ENCODE results near the gene PLEKHG1.

PLEKHG1 gene

GRCh38 chr6:150638267-150638666 is 38.6 kb downstream of the PLEKHG1 start:
- no peak for TF ChIP-seq CTCF (IDR thresholded peaks at IDR 0.05; ENCODE audit: extremely low read depth, missing control alignments)

DNA sequence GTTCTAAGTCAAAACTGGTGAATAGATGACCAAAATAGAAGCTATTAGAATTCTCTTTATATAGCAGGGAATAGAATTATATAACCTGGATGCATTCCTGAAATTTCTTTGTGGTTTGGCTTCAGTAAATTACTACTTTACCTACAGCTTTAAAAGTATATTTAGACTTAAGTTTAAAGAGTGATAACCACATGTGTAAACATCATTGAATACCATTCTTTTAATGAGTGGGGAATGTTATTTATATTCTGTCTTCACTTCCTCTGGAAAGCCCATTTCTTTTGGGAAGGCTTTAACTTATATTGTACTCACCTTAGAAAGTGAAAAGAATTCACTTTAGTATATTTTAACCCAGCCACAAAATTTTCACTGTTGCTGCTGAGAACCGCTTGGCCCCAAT is 39.1 kb downstream of the PLEKHG1 start:
- DNase-seq (ENCODE audit: low spot score), result no peak

More at GRCh38 chr6:150638267-150638666, 38.6 kb downstream of the PLEKHG1 start:
- DNase-seq (ENCODE audit: low spot score), result no peak

GRCh38 chr6:150639823-150640331 is 40.2 kb downstream of the PLEKHG1 start:
- no peak for TF ChIP-seq CTCF (IDR thresholded peaks at IDR 0.05; ENCODE audit: extremely low read depth, missing control alignments)
- no peak for DNase-seq (ENCODE audit: low spot score)

More for the DNA sequence above, 39.1 kb downstream of the PLEKHG1 start:
- TF ChIP-seq CTCF (IDR thresholded peaks at IDR 0.05; ENCODE audit: extremely low read depth, missing control alignments), result no peak

- TF ChIP-seq CTCF (IDR thresholded peaks at IDR 0.05; ENCODE audit: extremely low read depth, missing control alignments), result no peak
- DNase-seq (ENCODE audit: low spot score), result no peak
These were observed 41.0 kb downstream of the PLEKHG1 start for GRCh38 chr6:150640556-150641209.

- no peak for TF ChIP-seq CTCF (IDR thresholded peaks at IDR 0.05; ENCODE audit: extremely low read depth, missing control alignments)
- DNase-seq (ENCODE audit: low spot score), result peak; percentile 35
These were observed 41.9 kb downstream of the PLEKHG1 start for GRCh38 chr6:150641398-150642139.

DNA sequence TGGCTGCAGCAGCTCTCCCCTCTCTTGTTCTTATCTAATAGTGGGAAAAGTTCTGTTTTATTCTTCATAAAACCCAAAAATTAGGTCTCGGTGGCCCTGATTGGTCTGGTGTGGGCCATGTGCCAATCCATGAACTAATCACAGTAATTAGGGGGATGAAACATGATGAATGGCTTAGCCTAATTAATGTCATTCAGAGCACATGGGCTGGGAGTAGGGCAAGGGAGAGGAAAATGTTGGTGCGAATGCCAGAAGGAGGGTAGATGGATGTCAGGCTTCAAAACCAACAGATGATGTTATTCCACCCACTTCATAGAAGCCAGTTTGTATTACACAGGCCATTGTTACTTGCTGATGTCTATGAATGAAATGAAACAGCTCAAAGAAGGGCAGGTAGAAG is 46.5 kb downstream of the PLEKHG1 start:
- TF ChIP-seq CTCF (IDR thresholded peaks at IDR 0.05; ENCODE audit: extremely low read depth, missing control alignments), result no peak

DNA sequence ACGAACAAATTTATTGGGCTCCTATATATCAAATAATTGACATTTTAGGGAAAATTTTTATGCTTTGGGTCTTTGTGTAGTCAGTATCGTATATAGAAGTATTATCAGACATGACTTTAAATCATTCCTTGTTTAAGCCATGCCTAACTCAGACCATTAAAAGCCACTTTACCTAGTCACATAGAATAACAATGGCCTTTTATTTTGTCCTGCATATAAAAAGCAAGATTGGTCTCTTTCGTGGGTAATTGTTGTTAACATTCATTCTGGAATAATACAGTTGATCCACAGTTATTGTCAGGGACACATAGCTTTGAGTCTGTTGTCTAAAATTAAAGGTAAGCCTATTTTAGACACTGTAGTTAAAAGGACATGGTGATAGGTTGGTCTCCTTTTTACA is 47.4 kb downstream of the PLEKHG1 start:
- TF ChIP-seq CTCF (IDR thresholded peaks at IDR 0.05; ENCODE audit: extremely low read depth, missing control alignments), result no peak
- DNase-seq (ENCODE audit: low spot score), result no peak

More for the DNA sequence above, 46.5 kb downstream of the PLEKHG1 start:
- no peak for DNase-seq (ENCODE audit: low spot score)

All from GM20000 (cell line).